ENCODE results near the gene RPS24.

The RPS24 gene

GRCh38 chr10:78000956-78001472 lies 32.6 kb upstream of the RPS24 start:
- Histone ChIP-seq H3F3A (ENCODE audit: control insufficient read depth, insufficient read depth) (no peaks in the 10 kb centered on the region), H3K9me2 (replicated peaks; ENCODE audit: control insufficient read depth, low read length) (no peaks in the 10 kb centered on the region), H3K4me3 (ENCODE audit: low read length) (no peak overlapping the region), H3K27me3 (ENCODE audit: control insufficient read depth, low read length) (no peaks in the 10 kb centered on the region), H3K79me2 (ENCODE audit: control insufficient read depth, low read length) (no peaks in the 10 kb centered on the region), H3K9me3 (ENCODE audit: control insufficient read depth, insufficient read depth, low read length) (no peaks in the 10 kb centered on the region), H3K36me3 (ENCODE audit: control insufficient read depth, low read length) (peaks cover 63% of the 10 kb centered on the region), H4K20me1 (ENCODE audit: control insufficient read depth, insufficient read depth, low read depth, low read length) (no peaks in the 10 kb centered on the region), H3K27ac (ENCODE audit: low read depth, low read length) (no peak overlapping the region), H3K4me1 (ENCODE audit: control insufficient read depth, low read length) (no peaks in the 10 kb centered on the region), H3K4me2 (ENCODE audit: low read length) (no peak overlapping the region)
- TF ChIP-seq CTCF (IDR thresholded peaks at IDR 0.05; ENCODE audit: low read depth, low read length, poor library complexity, severe bottlenecking): no peak

GRCh38 chr10:78002541-78003288 lies 30.9 kb upstream of the RPS24 start:
- Histone ChIP-seq H3K9me3 (ENCODE audit: control insufficient read depth, insufficient read depth, low read length) (no peaks in the 10 kb centered on the region), H3K4me1 (ENCODE audit: control insufficient read depth, low read length) (no peaks in the 10 kb centered on the region), H3K27ac (ENCODE audit: low read depth, low read length) (no peak overlapping the region), H3K4me3 (ENCODE audit: low read length) (no peak overlapping the region), H3F3A (ENCODE audit: control insufficient read depth, insufficient read depth) (no peaks in the 10 kb centered on the region), H3K9me2 (replicated peaks; ENCODE audit: control insufficient read depth, low read length) (no peaks in the 10 kb centered on the region), H3K79me2 (ENCODE audit: control insufficient read depth, low read length) (no peaks in the 10 kb centered on the region), H3K36me3 (ENCODE audit: control insufficient read depth, low read length) (peaks cover 76% of the 10 kb centered on the region), H3K27me3 (ENCODE audit: control insufficient read depth, low read length) (no peaks in the 10 kb centered on the region), H3K4me2 (ENCODE audit: low read length) (no peak overlapping the region), H4K20me1 (ENCODE audit: control insufficient read depth, insufficient read depth, low read depth, low read length) (no peaks in the 10 kb centered on the region)
- no peak for TF ChIP-seq CTCF (IDR thresholded peaks at IDR 0.05; ENCODE audit: low read depth, low read length, poor library complexity, severe bottlenecking)
- no peak for TF ChIP-seq EZH2phosphoT487 (IDR thresholded peaks at IDR 0.05; ENCODE audit: borderline replicate concordance, low read length)

GRCh38 chr10:78004215-78005026 lies 29.2 kb upstream of the RPS24 start:
- H3K4me1 ChIP-seq (ENCODE audit: control insufficient read depth, low read length): no peaks in the 10 kb centered on the region
- no peaks in the 10 kb centered on the region for H3F3A ChIP-seq (ENCODE audit: control insufficient read depth, insufficient read depth)
- no peaks in the 10 kb centered on the region for H3K27me3 ChIP-seq (ENCODE audit: control insufficient read depth, low read length)
- H3K4me3 ChIP-seq (ENCODE audit: low read length): no peak overlapping the region
- H3K9me2 ChIP-seq (replicated peaks; ENCODE audit: control insufficient read depth, low read length): no peaks in the 10 kb centered on the region
- H3K79me2 ChIP-seq (ENCODE audit: control insufficient read depth, low read length): no peaks in the 10 kb centered on the region
- H3K9me3 ChIP-seq (ENCODE audit: control insufficient read depth, insufficient read depth, low read length): no peaks in the 10 kb centered on the region
- no peak overlapping the region for H3K4me2 ChIP-seq (ENCODE audit: low read length)
- H4K20me1 ChIP-seq (ENCODE audit: control insufficient read depth, insufficient read depth, low read depth, low read length): no peaks in the 10 kb centered on the region
- TF ChIP-seq CTCF (IDR thresholded peaks at IDR 0.05; ENCODE audit: low read depth, low read length, poor library complexity, severe bottlenecking) (no peak), EZH2phosphoT487 (IDR thresholded peaks at IDR 0.05; ENCODE audit: borderline replicate concordance, low read length) (no peak)
- H3K36me3 ChIP-seq (ENCODE audit: control insufficient read depth, low read length): peaks cover 85% of the 10 kb centered on the region
- H3K27ac ChIP-seq (ENCODE audit: low read depth, low read length): no peak overlapping the region
